AG10803 (cell line): Measurements from ENCODE around the gene CAMK4.

Experiments
- DNase-seq: peaks from one replicate; pipeline ENCODE4 v3.0.0; 2010; ENCODE audit warnings: low read depth
- H3K4me3 ChIP-seq: 2 replicates; pipeline ENCODE4 v1.5.1; 2011; ENCODE audit warnings: mild to moderate bottlenecking, low read length, control low read depth
- CTCF ChIP-seq: conservative IDR thresholded peaks from 2 replicates; pipeline ENCODE4 v1.5.1; 2011; ENCODE audit warnings: mild to moderate bottlenecking, low read length, control low read depth, inconsistent platforms

The CAMK4 gene

GRCh38 chr5:111326551-111326950, 102.4 kb downstream of the CAMK4 start:
- H3K4me3 ChIP-seq = no peak overlapping the region
- no peak for TF ChIP-seq CTCF
- no peak for DNase-seq

GRCh38 chr5:111337133-111337532, 112.9 kb downstream of the CAMK4 start:
- no peak for DNase-seq
- H3K4me3 ChIP-seq = no peak overlapping the region
- no peak for TF ChIP-seq CTCF

GRCh38 chr5:111337688-111338087, 113.5 kb downstream of the CAMK4 start:
- TF ChIP-seq CTCF = no peak
- DNase-seq = no peak

GRCh38 chr5:111345731-111346130, 121.5 kb downstream of the CAMK4 start:
- DNase-seq = peak; percentile 47
- TF ChIP-seq CTCF = no peak
- no peak overlapping the region for H3K4me3 ChIP-seq

More at GRCh38 chr5:111337688-111338087, 113.5 kb downstream of the CAMK4 start:
- H3K4me3 ChIP-seq = no peak overlapping the region

GRCh38 chr5:111347021-111347420, 122.8 kb downstream of the CAMK4 start:
- DNase-seq = no peak
- TF ChIP-seq CTCF = no peak
- H3K4me3 ChIP-seq = no peak overlapping the region

- no peak overlapping the region for H3K4me3 ChIP-seq
- DNase-seq = no peak
- TF ChIP-seq CTCF = no peak
These were observed 124.6 kb downstream of the CAMK4 start for GRCh38 chr5:111348661-111349329.

GRCh38 chr5:111349429-111349828, 125.2 kb downstream of the CAMK4 start:
- no peak for TF ChIP-seq CTCF
- H3K4me3 ChIP-seq = no peak overlapping the region
- no peak for DNase-seq
